ENCODE data around the gene SLCO3A1. TPM values are rescaled to one million over a fixed set of nuclear protein-coding genes. Genes with fewer than 3 reads are reported as not detected.

The SLCO3A1 gene
- total and polyA plus RNA-seq, 2 of the 8 experiments (the other 6 are each of a cell fraction or from before 2014, with no cell fraction given), result 15.1 to 20.4 TPM

DNA sequence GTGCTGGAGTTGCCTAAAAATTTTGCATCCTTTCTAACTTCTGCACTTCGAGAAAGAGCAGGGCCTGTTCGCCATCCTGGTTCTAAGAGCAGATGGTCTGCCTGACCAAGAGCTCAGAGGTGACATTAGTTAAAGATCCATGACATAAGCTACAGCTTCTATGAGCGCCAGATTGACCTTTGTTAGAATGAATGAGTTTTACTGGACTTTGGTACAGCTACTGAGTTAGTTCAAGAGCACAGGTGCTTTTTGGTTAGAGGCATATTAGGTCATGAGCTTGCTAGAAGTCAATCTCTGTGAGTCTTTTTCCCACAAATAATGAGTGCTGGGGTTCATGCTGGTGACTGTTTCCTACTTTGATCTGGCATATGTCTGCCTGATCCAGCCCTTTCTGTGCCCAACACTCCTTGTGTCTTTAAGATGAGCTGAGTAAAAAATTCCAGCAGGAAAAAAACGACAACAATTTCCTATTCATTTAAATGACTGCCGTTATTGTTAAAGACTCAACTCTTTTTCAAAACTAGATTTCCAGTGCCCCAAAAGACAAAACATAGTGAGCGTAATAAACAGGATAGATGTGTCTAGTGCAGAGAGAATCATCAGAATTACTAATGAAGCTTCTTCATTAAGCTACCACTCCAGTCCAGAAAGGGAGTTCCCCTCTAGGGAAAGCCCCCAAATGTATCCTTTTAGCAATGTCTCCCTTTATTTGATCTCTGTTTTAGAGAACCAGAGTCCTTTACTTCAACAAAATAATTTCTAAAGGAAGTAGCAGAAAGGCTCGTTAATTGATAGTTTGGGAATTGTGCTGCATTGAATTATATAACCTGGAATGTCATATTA, 152.9 kb downstream of the SLCO3A1 start:
- Histone ChIP-seq H4K5ac (ENCODE audit: insufficient read length, low read depth, low read length) (no peak overlapping the region), H2BK5ac (ENCODE audit: low read depth, low read length) (no peak overlapping the region), H4K20me1 (replicated peaks in 1 of 2; ENCODE audit: control insufficient read depth in 1 of 2, insufficient read depth in 2 of 2, low read length in 2 of 2) (no peaks in the 10 kb centered on the region), H3K23me2 (ENCODE audit: low read depth, low read length) (no peaks in the 10 kb centered on the region), H3K23ac (ENCODE audit: insufficient read length) (no peak overlapping the region), H4K91ac (replicated peaks; ENCODE audit: insufficient read length, low read length) (no peak overlapping the region), H2BK15ac (ENCODE audit: low read length) (no peak overlapping the region), H3K36me3 (ENCODE audit: control insufficient read depth in 2 of 4, insufficient read depth in 4 of 4, low read length in 3 of 4) (no peaks in the 10 kb centered on the region), H4K8ac (ENCODE audit: extremely low read depth, insufficient read depth, low read length) (no peak overlapping the region), H3K27me3 (replicated peaks in 1 of 4; ENCODE audit: control insufficient read depth in 3 of 4, extremely low read depth in 1 of 4, insufficient read depth in 3 of 4, low read length in 3 of 4) (no peaks in the 10 kb centered on the region), H2BK12ac (ENCODE audit: low read depth, low read length) (no peak overlapping the region), H3K79me2 (ENCODE audit: control insufficient read depth in 1 of 2, insufficient read depth in 2 of 2, low read length in 2 of 2) (0 out of 4 replicates have a peak, but pooled peaks cover 0 to 6% of the 10 kb centered on the region in 2 experiments), H3K27ac (ENCODE audit: low read depth, low read length) (no peak overlapping the region), H3K9ac (replicated peaks in 1 of 4; ENCODE audit: extremely low read depth in 1 of 4, low read depth in 3 of 4, low read length in 3 of 4) (no peak overlapping the region), H3K79me1 (ENCODE audit: low read depth, low read length) (no peaks in the 10 kb centered on the region; the same call in 1 of the 2 replicates), H3K56ac (replicated peaks; ENCODE audit: insufficient read length, low read depth, low read length) (no peak overlapping the region), H2BK120ac (replicated peaks; ENCODE audit: low read depth, low read length) (no peak overlapping the region), H3K4me1 (replicated peaks in 1 of 4; ENCODE audit: control insufficient read depth in 3 of 4, insufficient read depth in 4 of 4, low read length in 3 of 4) (peaks cover 6 to 18% (median 10%) of the 10 kb centered on the region in 4 experiments), H3K18ac (ENCODE audit: extremely low read depth, low read length) (no peak overlapping the region), H2AK5ac (ENCODE audit: low read depth, low read length) (no peak overlapping the region), H3K4me2 (ENCODE audit: insufficient read depth in 1 of 2, low read depth in 2 of 2, low read length in 2 of 2) (no peak overlapping the region), H3K9me3 (ENCODE audit: insufficient read depth in 2 of 2, low read depth in 1 of 2, low read length in 1 of 2) (no peaks in the 10 kb centered on the region), H3K14ac (ENCODE audit: insufficient read length) (no peak overlapping the region), H2AFZ (ENCODE audit: low read length) (no peak overlapping the region), H2BK20ac (ENCODE audit: low read length) (no peak overlapping the region), H3K4ac (replicated peaks; ENCODE audit: insufficient read length, low read depth, low read length) (no peak overlapping the region), H3K4me3 (ENCODE audit: extremely low read depth in 1 of 4, insufficient read depth in 2 of 4, low read depth in 3 of 4, low read length in 4 of 4) (no peak overlapping the region)
- ChIA-PET POLR2A (ENCODE audit: partially characterized antibody) (no interaction called here), CTCF (ENCODE audit: partially characterized antibody) (interaction anchor here (0.7 to 2.2 kb wide), 14 partner anchors 9 to 300 kb away, joined by 3 to 7 read pairs (median 3); no protein-coding TSS in a partner anchor)
- DNase-seq (ENCODE audit: low read depth in 1 of 2, low spot score in 2 of 2), result no peak
- WGBS, 2 experiments (ENCODE audit: extremely low coverage in 1 of 2, insufficient coverage in 1 of 2, insufficient read length in 1 of 2, insufficient replicate concordance in 2 of 2, low coverage in 1 of 2, low lambda C conversion rate in 2 of 2, missing lambda C conversion rate in 1 of 2), result 77% methylated on average over 7 of the region's 7 CpGs; no CpG with 5 or more reads in 1 of the 2 experiments
- FAIRE-seq, result no peak
- TF ChIP-seq TBP (IDR thresholded peaks at IDR 0.05; ENCODE audit: low read depth, low read length) (no peak), SRF (IDR thresholded peaks at IDR 0.05; ENCODE audit: low read depth, low read length) (no peak), SAP30 (IDR thresholded peaks at IDR 0.05; ENCODE audit: insufficient read depth, insufficient replicate concordance, low read length) (no peak), KDM1A (IDR thresholded peaks at IDR 0.05; ENCODE audit: borderline replicate concordance, low read length) (no peak), BCL11A (IDR thresholded peaks at IDR 0.05; ENCODE audit: low read depth in 2 of 2, low read length in 2 of 2) (no peak), POLR2AphosphoS5 (IDR thresholded peaks at IDR 0.05; ENCODE audit: low read depth, low read length) (no peak), EZH2 (IDR thresholded peaks at IDR 0.05; ENCODE audit: low read depth, low read length, severe bottlenecking) (no peak), SUZ12 (IDR thresholded peaks at IDR 0.05; ENCODE audit: low read length) (no peak), CEBPB (IDR thresholded peaks at IDR 0.05; ENCODE audit: low read depth, low read length) (no peak)
- TF ChIP-seq, protein P1, sequence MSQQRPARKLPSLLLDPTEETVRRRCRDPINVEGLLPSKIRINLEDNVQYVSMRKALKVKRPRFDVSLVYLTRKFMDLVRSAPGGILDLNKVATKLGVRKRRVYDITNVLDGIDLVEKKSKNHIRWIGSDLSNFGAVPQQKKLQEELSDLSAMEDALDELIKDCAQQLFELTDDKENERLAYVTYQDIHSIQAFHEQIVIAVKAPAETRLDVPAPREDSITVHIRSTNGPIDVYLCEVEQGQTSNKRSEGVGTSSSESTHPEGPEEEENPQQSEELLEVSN (IDR thresholded peaks at IDR 0.05), result no peak
- TF ChIP-seq, protein P2, sequence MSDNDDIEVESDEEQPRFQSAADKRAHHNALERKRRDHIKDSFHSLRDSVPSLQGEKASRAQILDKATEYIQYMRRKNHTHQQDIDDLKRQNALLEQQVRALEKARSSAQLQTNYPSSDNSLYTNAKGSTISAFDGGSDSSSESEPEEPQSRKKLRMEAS (IDR thresholded peaks at IDR 0.05), result no peak
